CD4-positive, alpha-beta T cell (primary cell): ENCODE data around the gene LRRTM4. TPM values are rescaled to one million over a fixed set of nuclear protein-coding genes. Genes with fewer than 3 reads are reported as not detected.

Source experiments
- ATAC-seq: fragments of 200-7000 bp; cut with Tn5 transposase; one replicate; pipeline ENCODE4 v1.10.0; 2022; ENCODE audit warnings: mild to moderate bottlenecking; ENCODE audit not compliant: poor library complexity
- CTCF ChIA-PET: fragments of 350-600 bp; sonication (Branson Sonifier 250); formaldehyde crosslinking; loops from one replicate; lab custom pipeline; 2021; ENCODE audit warnings: antibody characterized with exemption, inconsistent platforms; lab: Charles Lee
- POLR2A ChIA-PET: fragments of 350-600 bp; sonication (Branson Sonifier 250); formaldehyde crosslinking; loops from one replicate; lab custom pipeline; 2021; ENCODE audit warnings: antibody characterized with exemption, inconsistent platforms; lab: Charles Lee
- DNase-seq, 14 experiments: peaks; one replicate each; pipeline ENCODE4 v3.0.0-alpha.2; 2013 to 2020; ENCODE audit warnings: mixed read lengths in 2 of 14
- H3K27ac ChIP-seq, 2 donors: one replicate each; pipeline versions ENCODE4 v1.5.1 to v1.7.0; 2013; ENCODE audit warnings: low read length in 2 of 2, low read depth in 1 of 2, mild to moderate bottlenecking in 1 of 2
- H3K27me3 ChIP-seq, 2 experiments: 1 replicate in 1 of 2; 2 replicates in 1 of 2; pipeline versions ENCODE4 v1.6.1 to v1.7.0; 2013; ENCODE audit warnings: low read length in 2 of 2, control low read depth in 1 of 2, mild to moderate bottlenecking in 1 of 2, moderate library complexity in 1 of 2; ENCODE audit not compliant: insufficient read depth in 2 of 2, control insufficient read depth in 1 of 2
- H3K36me3 ChIP-seq: one replicate; pipeline ENCODE4 v1.6.1; 2013; ENCODE audit warnings: low read length, control low read depth; ENCODE audit not compliant: insufficient read depth
- H3K4me1 ChIP-seq: one replicate; pipeline ENCODE4 v1.6.1; 2013; ENCODE audit warnings: low read length, control low read depth; ENCODE audit not compliant: insufficient read depth
- H3K4me3 ChIP-seq: one replicate; pipeline ENCODE4 v1.5.1; 2013; ENCODE audit warnings: mild to moderate bottlenecking, low read length, moderate library complexity
- H3K9me3 ChIP-seq, 2 experiments: 1 replicate in 1 of 2; 2 replicates in 1 of 2; pipeline versions ENCODE4 v1.6.1 to v1.7.0; 2013; ENCODE audit warnings: low read length in 2 of 2, mild to moderate bottlenecking in 2 of 2, control low read depth in 1 of 2, moderate library complexity in 1 of 2; ENCODE audit not compliant: control insufficient read depth in 1 of 2, insufficient read depth in 1 of 2
- H3K27ac Mint-ChIP-seq: one replicate; pipeline ENCODE4 v1.8.0; 2020; ENCODE audit warnings: mixed read lengths
- H3K27me3 Mint-ChIP-seq: one replicate; pipeline ENCODE4 v1.8.0; 2021; ENCODE audit warnings: mixed read lengths
- H3K36me3 Mint-ChIP-seq: one replicate; pipeline ENCODE4 v1.8.0; 2021; ENCODE audit warnings: low read depth, mixed read lengths
- H3K4me1 Mint-ChIP-seq: one replicate; pipeline ENCODE4 v1.8.0; 2021; ENCODE audit warnings: low read depth, mixed read lengths
- H3K4me3 Mint-ChIP-seq: one replicate; pipeline ENCODE4 v1.8.0; 2020; ENCODE audit warnings: mild to moderate bottlenecking, mixed read lengths
- H3K9me3 Mint-ChIP-seq: one replicate; pipeline ENCODE4 v1.8.0; 2020; ENCODE audit warnings: mixed read lengths
- intact Hi-C, 2 experiments: fragments of 100-400 bp; cut with DNase I in 1 of 2; cut with micrococcal nuclease in 1 of 2; formaldehyde crosslinking; loops; one replicate each; pipeline versions ENCODE4 v1.15.1 to v1.9.0; 2023 to 2025; cut with DNase I, micrococcal nuclease
- total RNA-seq, 174 experiments: library from RNA in 2 of 174; stranded (reverse) in 2 of 174; gene quantifications; one replicate each; pipeline ENCODE4 v1.2.3 and lab custom pipeline; 2021 to 2026
- TF ChIP-seq, protein P1 (sequence below): fragments of 200-600 bp; IDR thresholded peaks from one replicate; pipeline ENCODE4 v1.8.0; 2022; ENCODE audit warnings: antibody characterized with exemption, mild to moderate bottlenecking

The LRRTM4 gene
- total RNA-seq, 2 experiments from 2014 or later = not detected

- ATAC-seq (no peak), DNase-seq (no peak)
- Histone ChIP-seq H3K9me3 (no peaks in the 10 kb centered on the region), H3K27me3 (no peaks in the 10 kb centered on the region), H3K36me3 (no peaks in the 10 kb centered on the region), H3K4me3 (no peak overlapping the region), H3K4me1 (no peaks in the 10 kb centered on the region), H3K27ac (no peak overlapping the region)
- POLR2A ChIA-PET = no interaction called here
- no peaks in the 10 kb centered on the region for H3K27me3 Mint-ChIP-seq
- no peaks in the 10 kb centered on the region for H3K36me3 Mint-ChIP-seq
- CTCF ChIA-PET = no interaction called here
- H3K9me3 Mint-ChIP-seq = peaks cover 5% of the 10 kb centered on the region
- TF ChIP-seq, protein P1, sequence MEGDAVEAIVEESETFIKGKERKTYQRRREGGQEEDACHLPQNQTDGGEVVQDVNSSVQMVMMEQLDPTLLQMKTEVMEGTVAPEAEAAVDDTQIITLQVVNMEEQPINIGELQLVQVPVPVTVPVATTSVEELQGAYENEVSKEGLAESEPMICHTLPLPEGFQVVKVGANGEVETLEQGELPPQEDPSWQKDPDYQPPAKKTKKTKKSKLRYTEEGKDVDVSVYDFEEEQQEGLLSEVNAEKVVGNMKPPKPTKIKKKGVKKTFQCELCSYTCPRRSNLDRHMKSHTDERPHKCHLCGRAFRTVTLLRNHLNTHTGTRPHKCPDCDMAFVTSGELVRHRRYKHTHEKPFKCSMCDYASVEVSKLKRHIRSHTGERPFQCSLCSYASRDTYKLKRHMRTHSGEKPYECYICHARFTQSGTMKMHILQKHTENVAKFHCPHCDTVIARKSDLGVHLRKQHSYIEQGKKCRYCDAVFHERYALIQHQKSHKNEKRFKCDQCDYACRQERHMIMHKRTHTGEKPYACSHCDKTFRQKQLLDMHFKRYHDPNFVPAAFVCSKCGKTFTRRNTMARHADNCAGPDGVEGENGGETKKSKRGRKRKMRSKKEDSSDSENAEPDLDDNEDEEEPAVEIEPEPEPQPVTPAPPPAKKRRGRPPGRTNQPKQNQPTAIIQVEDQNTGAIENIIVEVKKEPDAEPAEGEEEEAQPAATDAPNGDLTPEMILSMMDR = no peak
- no peaks in the 10 kb centered on the region for H3K4me1 Mint-ChIP-seq
- H3K27ac Mint-ChIP-seq = no peak overlapping the region
- intact Hi-C loops = no loop called here
- H3K4me3 Mint-ChIP-seq = no peak overlapping the region
Measured at GRCh38 chr2:76866464-76866863, 655.7 kb downstream of the LRRTM4 start.

DNA sequence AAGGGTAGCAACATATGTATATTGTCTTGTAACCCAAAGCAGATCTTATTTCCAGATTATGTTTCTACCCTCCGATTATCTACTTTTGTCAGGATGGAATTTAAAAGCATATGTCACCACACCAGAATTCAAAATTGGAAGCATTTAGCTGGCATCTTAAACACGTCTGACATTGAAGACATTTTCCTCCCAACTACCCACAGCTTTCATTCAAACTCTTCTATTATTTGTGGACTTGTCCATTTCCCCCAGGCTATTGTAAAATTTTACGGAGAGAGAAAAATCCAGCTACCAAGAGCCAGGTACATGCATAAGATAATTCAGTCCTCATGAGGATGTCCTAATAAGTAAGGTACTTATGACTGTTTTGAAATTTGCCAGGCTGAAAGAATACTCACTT, 659.3 kb downstream of the LRRTM4 start:
- DNase-seq (no peak), ATAC-seq (no peak)
- Mint-ChIP-seq H3K9me3 (peaks cover 4% of the 10 kb centered on the region), H3K4me1 (no peaks in the 10 kb centered on the region), H3K27ac (no peak overlapping the region), H3K4me3 (no peak overlapping the region), H3K27me3 (no peaks in the 10 kb centered on the region), H3K36me3 (no peaks in the 10 kb centered on the region)
- ChIA-PET CTCF (no interaction called here), POLR2A (no interaction called here)
- no peak overlapping the region for H3K27ac ChIP-seq
- H3K4me3 ChIP-seq = no peak overlapping the region
- no peaks in the 10 kb centered on the region for H3K4me1 ChIP-seq
- H3K9me3 ChIP-seq = no peaks in the 10 kb centered on the region
- intact Hi-C loops = no loop called here
- TF ChIP-seq, protein P1 = no peak
- H3K27me3 ChIP-seq = no peaks in the 10 kb centered on the region
- H3K36me3 ChIP-seq = no peaks in the 10 kb centered on the region

DNA sequence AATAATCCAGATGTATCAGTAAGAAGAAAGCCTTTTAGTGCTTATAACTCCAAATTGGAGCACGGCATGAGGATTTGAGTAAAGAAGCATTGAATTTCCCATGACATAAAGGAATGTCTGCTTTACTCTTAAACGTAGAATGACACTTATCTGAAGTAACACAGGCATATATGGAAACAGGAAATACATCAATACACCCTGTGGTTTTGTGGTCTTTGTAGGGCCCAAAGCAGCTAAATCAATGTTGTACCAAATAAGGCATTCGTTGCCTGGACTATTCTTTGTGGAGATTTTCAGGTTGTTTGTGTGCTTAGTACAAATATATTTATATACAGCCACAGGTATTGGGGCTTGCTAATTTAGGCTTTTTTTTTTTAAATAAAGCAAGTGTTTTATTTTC, 660.5 kb downstream of the LRRTM4 start:
- H3K4me1 Mint-ChIP-seq = no peaks in the 10 kb centered on the region
- intact Hi-C loops = no loop called here
- no peak overlapping the region for H3K27ac Mint-ChIP-seq
- peaks cover 4% of the 10 kb centered on the region for H3K9me3 Mint-ChIP-seq
- H3K36me3 ChIP-seq = no peaks in the 10 kb centered on the region
- no peak for DNase-seq
- H3K4me3 ChIP-seq = no peak overlapping the region
- TF ChIP-seq, protein P1 = no peak
- H3K9me3 ChIP-seq = no peaks in the 10 kb centered on the region
- CTCF ChIA-PET = no interaction called here
- POLR2A ChIA-PET = no interaction called here
- H3K36me3 Mint-ChIP-seq = no peaks in the 10 kb centered on the region
- H3K4me1 ChIP-seq = no peaks in the 10 kb centered on the region
- no peaks in the 10 kb centered on the region for H3K27me3 Mint-ChIP-seq
- H3K4me3 Mint-ChIP-seq = no peak overlapping the region
- ATAC-seq = no peak
- no peak overlapping the region for H3K27ac ChIP-seq
- no peaks in the 10 kb centered on the region for H3K27me3 ChIP-seq
